Effector CD4-positive, alpha-beta T cell (primary cell): Measurements from ENCODE around the gene ICE1.
"Not testable (repeated sequence)": the region's sequence is repeated elsewhere in the genome, so short reads cannot be mapped to it uniquely, and the experiment has no call there.

ENCODE experiments used
- DNase-seq: peaks from one replicate; pipeline ENCODE4 v3.0.0-alpha.2; 2020

ICE1 gene

DNA sequence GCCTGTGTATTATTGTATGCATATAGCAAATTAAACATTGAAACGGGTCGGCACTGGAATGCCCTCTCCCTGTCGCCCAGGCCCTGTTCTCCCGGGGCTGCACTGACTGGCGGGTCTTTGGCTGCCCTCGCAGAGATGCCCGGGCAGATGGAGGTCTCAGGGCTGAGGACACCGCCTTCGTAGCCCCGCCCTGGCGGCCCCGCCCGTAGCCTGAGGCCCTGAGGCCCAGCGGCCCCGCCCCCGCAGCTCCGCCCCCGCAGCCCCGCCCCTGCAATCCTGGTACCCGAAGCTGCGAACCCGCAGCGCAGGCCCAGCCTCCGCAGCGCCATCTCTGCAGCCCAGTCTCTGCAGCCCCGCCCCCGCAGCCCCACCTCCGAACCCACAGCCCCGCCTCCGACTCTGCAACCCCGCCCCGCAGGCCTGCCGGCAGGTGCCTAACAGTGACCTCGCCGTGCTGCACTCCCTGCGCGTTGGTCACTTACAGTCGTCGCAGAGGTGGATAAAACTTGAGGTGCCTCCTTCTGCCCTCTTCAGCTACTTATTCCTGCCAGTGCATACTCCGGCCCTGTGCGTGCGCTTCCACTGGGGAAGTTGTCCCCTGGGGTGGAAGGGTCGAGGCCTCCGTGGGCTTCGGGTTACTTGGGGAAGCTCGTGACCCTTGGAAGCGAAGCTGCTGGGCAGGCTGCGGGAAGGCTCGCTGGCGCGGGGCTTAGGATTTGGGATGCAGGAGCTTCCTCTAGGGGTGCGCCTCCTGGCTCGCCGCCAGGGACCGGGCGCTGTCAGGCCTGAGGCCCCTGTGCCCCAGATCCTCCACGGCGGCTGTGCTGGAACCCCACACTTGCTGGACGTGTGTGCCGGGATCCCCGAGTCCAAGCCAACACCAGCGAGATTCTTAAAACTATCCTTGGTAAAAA, 72.3 kb downstream of the ICE1 start:
- DNase-seq, result peak; percentile 72

GRCh38 chr5:5497152-5497788, 74.8 kb downstream of the ICE1 start:
- no peak for DNase-seq

DNA sequence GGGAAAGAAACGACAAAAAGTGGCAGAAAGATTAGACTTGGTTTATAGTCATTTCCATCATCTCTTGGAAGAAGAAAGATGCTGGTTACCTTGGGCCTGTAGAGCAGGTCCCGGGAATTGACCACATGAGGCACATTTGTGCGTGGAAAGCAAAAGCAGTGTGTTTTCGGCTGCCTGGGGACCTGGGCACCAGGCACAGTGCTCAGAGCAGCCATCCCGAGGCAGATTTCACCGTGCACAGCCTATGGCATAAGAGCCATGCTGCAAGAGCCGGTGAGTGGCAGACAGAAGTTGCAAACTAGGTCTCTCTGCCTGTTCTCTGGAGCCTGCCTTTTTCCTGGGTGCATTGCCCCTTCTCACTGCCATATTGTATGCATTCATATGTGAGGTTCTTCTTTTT, 77.0 kb downstream of the ICE1 start:
- no peak for DNase-seq

DNA sequence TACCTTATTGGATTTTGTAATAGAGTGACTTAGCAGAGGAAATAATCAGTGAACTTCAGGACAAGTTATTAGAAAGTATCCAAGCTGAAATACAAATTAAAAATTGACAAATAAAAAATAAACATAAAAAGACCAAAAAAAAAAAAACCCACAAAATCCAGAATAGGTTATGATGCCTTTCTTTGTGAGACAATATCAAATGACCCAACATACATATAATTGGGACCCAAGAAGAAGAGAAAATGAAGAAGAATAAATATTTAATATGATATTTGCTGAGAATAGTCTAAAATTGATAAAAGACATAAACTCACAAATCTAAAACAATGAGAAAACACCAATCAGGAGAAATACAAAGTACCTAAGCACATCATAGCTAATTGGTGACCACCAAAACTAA, 81.8 kb downstream of the ICE1 start:
- DNase-seq, result no peak

DNA sequence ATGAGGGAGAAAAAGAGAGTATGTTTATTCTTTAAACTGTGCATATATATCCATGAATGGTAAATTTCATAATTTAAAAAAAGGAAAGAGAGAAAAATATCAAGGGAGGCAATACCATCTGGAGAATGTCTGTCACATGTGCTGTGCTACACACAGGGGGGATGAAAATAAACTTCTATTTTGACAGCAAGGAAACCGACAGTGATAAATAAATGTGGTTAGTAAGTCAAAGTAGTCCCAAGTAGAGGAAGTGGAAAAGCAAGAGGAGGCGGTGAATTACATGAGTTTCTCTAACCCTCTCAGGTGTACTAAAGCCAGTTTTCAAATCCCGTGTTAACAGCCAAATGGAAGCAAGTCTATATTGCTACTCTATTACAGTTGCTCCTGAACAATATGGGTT, 83.3 kb downstream of the ICE1 start:
- no peak for DNase-seq

DNA sequence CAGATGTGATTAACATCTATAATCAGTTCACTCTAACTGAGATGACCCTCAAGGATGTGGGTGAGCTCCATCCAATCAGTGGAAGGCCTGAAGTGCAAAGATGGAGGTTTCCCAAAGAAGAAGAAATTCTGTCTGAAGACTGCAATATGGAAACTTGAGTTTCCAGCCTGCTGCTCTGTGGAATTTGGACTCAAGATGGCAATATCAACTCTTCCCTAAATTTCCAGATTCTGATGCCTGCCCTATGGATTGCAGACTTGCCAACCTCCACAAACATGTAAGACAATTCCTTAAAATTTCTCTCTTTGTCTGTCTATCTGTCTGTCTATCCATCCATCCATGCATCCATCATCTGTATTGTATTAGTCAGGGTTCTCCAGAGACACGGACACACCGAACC, 85.9 kb downstream of the ICE1 start:
- no peak for DNase-seq

DNA sequence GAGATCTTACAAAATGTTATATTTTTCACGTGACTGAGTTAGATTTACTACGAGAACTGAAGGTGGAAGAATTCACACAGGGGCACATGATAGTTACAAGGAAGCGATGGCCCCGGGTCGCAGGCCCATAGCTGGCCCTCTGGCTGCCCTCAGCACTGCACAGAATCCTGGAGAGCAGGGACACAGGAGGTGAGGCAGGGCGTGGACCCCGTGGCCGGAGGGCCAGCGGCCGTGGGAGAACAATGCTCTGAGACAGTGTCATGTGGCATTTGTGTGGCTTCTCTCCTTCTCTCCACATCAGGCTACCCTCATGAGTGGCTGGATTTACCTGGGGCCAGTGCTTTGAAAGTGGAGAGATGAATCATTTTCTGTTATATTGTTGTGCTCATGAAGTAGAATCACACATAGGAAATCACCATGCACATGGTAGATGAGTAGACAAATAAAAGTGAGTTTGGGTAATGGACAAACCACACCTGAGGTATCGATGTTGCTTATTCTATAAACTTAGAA, 89.5 kb downstream of the ICE1 start:
- no peak for DNase-seq

GRCh38 chr5:5512543-5512942, 90.1 kb downstream of the ICE1 start:
- no peak for DNase-seq

DNA sequence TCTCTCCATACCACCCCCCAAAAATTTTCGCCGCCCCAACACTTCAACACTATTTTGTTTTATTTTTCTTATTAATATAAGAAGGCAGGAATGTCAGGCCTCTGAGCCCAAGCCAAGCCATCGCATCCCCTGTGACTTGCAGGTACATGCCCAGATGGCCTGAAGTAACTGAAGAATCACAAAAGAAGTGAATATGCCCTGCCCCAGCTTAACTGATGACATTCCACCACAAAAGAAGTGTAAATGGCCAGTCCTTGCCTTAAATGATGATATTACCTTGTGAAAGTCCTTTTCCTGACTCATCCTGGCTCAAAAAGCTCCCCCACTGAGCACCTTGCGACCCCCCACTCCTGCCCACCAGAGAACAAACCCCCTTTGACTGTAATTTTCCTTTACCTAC, 98.1 kb downstream of the ICE1 start:
- DNase-seq, result not testable (repeated sequence)

DNA sequence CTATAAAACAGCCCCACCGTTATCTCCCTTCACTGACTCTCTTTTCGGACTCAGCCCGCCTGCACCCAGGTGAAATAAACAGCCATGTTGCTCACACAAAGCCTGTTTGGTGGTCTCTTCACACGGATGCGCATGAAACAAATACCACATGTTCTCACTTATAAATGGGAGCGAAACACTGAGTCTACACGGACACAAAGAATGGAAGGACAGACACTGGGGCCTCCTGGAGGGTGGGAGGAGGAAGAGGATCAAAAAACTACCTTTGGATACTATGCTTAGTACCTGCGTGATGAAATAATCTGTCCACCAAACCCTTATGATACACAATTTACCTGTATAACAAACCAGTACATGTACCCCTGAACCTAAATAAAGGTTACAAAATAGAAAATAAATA, 98.6 kb downstream of the ICE1 start:
- DNase-seq, result no peak

DNA sequence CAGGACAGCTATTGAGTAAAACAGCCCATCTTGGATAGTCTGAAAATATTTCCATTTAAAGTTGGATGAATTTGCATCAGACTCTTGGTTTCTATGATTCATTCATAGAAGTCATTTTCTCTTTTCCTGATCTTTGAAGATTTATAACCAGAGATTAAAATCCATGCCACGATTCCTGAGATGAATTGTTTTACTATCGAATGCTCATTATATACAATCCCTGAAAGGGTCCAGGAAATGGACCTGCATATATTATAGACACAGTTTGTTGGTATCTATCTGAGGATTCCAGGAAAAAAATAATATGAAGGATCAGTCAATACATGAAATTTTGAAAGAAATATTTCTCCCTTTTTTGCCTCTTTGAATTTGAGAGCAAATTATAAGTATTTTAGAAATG, 99.0 kb downstream of the ICE1 start:
- DNase-seq, result no peak

GRCh38 chr5:5522336-5522735, 99.9 kb downstream of the ICE1 start:
- DNase-seq, result no peak

- no peak for DNase-seq
These were observed 100.6 kb downstream of the ICE1 start for GRCh38 chr5:5523066-5523505.

GRCh38 chr5:5524327-5524726, 101.8 kb downstream of the ICE1 start:
- no peak for DNase-seq

DNA sequence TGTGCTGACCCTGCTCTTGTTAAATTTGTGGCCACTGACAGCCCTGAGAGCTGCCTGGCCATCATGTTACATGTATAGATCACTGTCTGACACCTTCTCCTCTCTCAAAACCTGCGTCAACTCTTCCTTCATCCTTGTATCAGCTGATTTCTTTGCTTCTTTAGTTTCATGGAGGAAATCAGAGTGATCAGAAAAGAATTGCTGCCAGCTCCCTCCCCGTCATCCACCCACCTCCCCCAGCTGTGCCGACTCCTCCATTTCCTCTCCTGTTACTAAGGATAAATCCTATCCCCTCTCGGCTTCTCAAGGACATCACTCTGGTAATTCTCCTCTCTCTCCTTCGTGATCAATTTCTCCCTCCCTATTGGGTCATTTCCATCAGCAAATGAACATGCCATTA, 108.9 kb downstream of the ICE1 start:
- no peak for DNase-seq

- no peak for DNase-seq
These were observed 110.0 kb downstream of the ICE1 start for GRCh38 chr5:5532306-5533076.

DNA sequence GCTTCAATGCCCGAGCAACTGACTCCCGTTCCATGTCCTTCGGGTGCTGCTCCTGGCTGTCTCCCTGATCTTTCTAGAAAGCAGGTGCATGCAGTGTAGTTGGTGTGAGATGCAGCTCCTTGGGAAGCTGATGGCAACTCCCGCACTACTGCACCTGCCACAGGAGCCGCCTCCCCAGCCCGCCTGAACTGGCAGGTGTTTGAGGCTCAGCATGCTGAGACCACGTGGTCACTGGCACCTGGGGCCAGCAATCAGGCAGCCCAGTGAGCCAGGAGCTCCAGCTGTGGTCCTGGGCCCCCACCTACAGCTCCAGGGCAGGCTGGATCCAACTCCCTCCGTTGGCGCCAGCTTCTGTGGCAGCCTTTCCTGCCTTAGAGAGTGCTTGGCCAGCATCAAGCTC, 111.5 kb downstream of the ICE1 start:
- no peak for DNase-seq

DNA sequence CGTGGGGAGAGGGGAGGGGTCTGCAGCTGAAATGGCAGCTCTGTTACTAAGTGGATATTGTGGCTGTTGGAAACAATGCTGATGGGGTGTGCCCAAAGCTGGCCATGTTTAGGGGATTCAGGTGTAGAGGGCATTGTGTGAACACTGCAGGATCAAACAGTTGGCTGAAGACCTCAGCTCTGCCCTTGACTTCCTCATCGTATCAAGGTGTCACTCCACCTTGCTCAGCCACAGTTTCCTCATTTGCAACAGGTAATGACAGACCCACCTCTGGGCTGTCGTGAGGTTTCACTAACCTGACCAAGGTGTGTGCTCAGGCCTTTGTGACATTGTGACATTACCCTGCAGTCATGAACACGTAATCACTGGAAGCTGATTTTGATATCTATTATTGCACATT, 111.9 kb downstream of the ICE1 start:
- DNase-seq, result no peak

GRCh38 chr5:5536871-5537270, 114.4 kb downstream of the ICE1 start:
- DNase-seq, result no peak

DNA sequence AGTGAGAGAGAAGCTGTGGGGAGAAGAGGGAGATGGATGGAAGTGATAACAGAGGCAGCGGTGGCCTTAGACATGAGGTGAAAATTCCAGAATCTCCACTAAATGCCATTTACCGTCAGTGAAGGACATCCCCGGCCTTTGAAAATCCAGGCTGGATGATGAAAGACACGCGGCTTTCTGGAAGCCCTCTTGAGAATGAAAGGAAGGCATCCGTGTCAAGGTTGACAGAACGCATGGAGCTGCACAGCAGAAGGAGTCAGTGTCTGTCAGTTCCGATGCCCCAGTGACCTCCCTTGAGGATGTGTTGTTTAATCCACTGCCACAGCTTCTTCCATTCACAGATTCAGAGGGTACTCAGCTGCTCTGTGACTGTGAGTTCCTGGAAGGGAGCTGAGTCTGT, 114.9 kb downstream of the ICE1 start:
- DNase-seq, result no peak

DNA sequence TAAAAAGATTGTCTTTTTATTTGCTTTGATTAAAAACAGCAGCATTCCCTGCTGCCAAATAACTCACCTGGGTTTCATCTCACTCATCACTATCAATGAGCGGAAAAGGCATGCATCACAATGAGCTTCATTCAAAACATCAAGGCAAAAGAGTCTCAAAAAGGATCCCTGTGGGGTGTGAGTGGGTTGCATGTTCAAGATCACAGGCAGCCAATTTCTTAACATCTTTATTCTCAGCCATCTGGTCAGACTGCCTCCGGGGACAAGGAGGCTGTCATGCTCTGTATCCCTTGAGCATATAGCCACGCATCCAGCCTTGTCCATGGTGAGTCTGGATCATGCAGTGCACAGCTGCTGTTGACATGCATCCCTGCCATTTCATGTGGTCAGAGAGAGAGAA, 117.1 kb downstream of the ICE1 start:
- DNase-seq, result no peak
